GM19438 (cell line): Measurements from ENCODE around the gene MSTN.

ENCODE experiments used
- ATAC-seq: cut with Tn5 transposase; IDR thresholded peaks from one replicate; pipeline ENCODE4 v1.9.1; 2021; ENCODE audit warnings: low read depth; ENCODE audit not compliant: unreplicated experiment

The MSTN gene

GRCh38 chr2:190062601-190063000 is at the start of gene MSTN:
Gene MSTN (minus strand): TSS chr2:190062729. CDS start chr2:190062596, 133 bp downstream.
- ATAC-seq, result no peak

- ATAC-seq, result no peak
Observed at GRCh38 chr2:190111166-190111565, 48.6 kb upstream of the MSTN start.

- ATAC-seq, result no peak
Observed at GRCh38 chr2:190110699-190111098, 48.2 kb upstream of the MSTN start.

GRCh38 chr2:190110131-190110530 is 47.6 kb upstream of the MSTN start:
- ATAC-seq, result no peak

- ATAC-seq, result no peak
Observed at GRCh38 chr2:190107409-190107808, 44.9 kb upstream of the MSTN start.

GRCh38 chr2:190106783-190107182 is 44.3 kb upstream of the MSTN start:
- ATAC-seq, result no peak

- no peak for ATAC-seq
Observed at GRCh38 chr2:190105554-190105953, 43.0 kb upstream of the MSTN start.

GRCh38 chr2:190103144-190103543 is 40.6 kb upstream of the MSTN start:
- no peak for ATAC-seq

- ATAC-seq, result no peak
Observed at GRCh38 chr2:190099890-190100697, 37.6 kb upstream of the MSTN start.

- no peak for ATAC-seq
Observed at GRCh38 chr2:190098851-190099250, 36.3 kb upstream of the MSTN start.

- no peak for ATAC-seq
Observed at GRCh38 chr2:190097115-190097514, 34.6 kb upstream of the MSTN start.

- no peak for ATAC-seq
Observed at GRCh38 chr2:190094316-190094871, 31.9 kb upstream of the MSTN start.

- ATAC-seq, result no peak
Observed at GRCh38 chr2:190093793-190094192, 31.3 kb upstream of the MSTN start.

GRCh38 chr2:190090148-190090547 is 27.6 kb upstream of the MSTN start:
- no peak for ATAC-seq

- no peak for ATAC-seq
Observed at GRCh38 chr2:190088917-190089316, 26.4 kb upstream of the MSTN start.

GRCh38 chr2:190084704-190085103 is 22.2 kb upstream of the MSTN start:
- no peak for ATAC-seq

- no peak for ATAC-seq
Observed at GRCh38 chr2:190082118-190082517, 19.6 kb upstream of the MSTN start.

GRCh38 chr2:190080527-190081049 is 18.1 kb upstream of the MSTN start:
- no peak for ATAC-seq

- ATAC-seq, result no peak
Observed at GRCh38 chr2:190079160-190079559, 16.6 kb upstream of the MSTN start.

- no peak for ATAC-seq
Observed at GRCh38 chr2:190075623-190076022, 13.1 kb upstream of the MSTN start.

- ATAC-seq, result no peak
Observed at GRCh38 chr2:190069936-190070696, 7.6 kb upstream of the MSTN start.
